GM21786 (cell line): ENCODE measurements around the gene IFNAR2.
"Not testable (repeated sequence)": the region's sequence is repeated elsewhere in the genome, so short reads cannot be mapped to it uniquely, and the experiment has no call there.

Experiments
- ATAC-seq: cut with Tn5 transposase; IDR thresholded peaks from one replicate; pipeline ENCODE4 v1.9.1; 2021; ENCODE audit not compliant: unreplicated experiment

The IFNAR2 gene

DNA sequence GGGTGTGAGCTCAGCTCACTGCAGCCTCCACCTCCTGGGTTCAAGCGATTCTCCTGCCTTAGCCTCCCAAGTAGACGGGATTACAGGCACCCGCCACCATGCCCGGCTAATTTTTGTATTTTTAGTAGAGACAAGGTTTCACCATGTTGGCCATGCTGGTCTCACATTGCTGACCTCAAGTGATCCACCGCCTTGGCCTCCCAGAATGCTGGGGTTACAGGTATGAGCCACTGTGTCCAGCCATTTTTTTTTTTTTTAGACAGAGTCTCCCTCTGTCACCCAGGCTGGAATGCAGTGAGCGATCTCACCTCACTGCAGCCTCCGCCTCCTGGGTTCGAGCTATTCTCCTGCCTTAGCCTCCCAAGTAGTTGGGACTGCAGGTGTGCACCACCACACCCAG lies 13.1 kb downstream of the IFNAR2 start:
- not testable (repeated sequence) for ATAC-seq

DNA sequence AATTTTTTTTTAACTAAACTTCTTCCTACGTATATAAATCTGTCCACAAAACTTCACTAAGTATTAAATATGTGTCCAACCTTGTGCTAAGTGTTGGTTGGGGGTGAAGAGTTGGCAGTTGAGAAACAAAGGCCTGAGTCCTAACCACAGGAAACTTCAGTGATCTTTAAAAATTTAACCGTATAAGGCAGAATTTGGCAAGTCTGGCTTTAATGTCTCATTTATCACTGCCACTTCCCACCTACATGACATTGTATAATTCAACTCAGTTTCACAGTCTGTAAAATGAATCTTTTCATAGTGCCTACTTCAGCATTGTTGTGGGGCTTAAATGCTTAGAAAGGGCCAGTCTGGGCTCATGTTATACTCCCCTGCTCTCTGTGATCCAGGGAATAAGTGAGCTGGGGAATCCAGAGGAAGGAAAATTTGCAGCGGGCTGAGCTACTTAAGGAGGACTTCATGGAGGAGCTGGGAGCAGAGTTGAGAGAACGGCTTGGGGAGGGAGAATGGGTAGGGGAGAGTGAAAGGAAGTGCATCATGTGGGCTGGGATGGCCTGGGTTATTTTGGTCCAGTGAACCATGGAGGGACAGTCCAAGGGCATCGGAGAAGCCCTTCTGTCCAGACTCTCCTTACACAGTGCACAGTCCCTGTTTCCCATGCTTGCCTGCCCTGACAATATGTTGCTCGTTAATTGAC lies 14.5 kb downstream of the IFNAR2 start:
- no peak for ATAC-seq

GRCh38 chr21:33244779-33245105 lies 15.0 kb downstream of the IFNAR2 start:
- ATAC-seq = no peak

DNA sequence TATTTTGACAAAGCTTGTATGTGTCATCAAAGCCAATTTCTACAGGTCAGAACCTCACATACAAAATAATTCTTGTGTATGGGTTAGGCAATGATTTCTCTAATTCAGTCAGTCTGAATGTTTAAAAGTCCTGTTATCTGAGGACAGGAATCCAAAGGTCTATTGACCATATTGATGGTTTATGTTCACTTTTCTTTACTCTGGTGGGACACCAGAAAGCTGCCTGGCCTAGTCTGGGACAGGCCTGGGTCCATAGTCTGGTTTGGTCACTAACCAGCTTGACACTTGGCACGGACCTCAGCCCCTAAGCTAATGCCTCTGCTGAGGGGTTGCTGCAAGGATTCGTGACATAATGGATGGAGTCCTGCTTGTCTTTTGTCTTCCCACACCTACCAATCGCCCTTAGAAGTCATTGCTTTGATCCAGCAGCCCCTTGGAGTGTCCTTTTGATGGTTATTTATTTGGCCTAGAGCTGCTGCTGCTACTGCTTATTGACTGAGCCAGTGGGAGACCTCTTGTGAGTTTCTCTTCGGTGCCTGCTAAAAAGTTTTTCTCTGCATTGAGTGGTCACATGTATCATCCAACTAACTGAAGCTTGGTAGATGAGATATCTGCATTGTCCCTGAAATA lies 15.7 kb downstream of the IFNAR2 start:
- no peak for ATAC-seq

- ATAC-seq = no peak
Observed at GRCh38 chr21:33246506-33246905, 16.8 kb downstream of the IFNAR2 start.

- no peak for ATAC-seq
Observed at GRCh38 chr21:33246963-33247362, 17.2 kb downstream of the IFNAR2 start.

DNA sequence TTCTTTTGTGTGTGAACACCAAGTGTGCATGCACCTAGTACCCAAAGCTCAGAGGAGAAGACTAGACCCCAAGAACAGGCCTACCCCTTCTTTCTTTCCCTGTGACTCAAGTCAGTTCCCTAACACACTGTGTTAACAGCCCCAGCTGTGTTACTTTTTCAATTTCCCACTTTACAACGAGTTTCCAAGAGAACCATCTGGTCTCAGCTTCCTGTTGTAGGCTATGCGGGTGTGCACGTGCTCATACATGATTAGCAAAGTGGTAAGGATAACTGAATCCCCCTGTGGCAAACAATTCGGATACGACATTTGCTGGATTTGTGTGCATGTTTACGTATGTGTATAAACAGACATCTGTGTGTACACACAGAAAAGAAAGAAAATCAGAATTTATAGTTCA lies 17.9 kb downstream of the IFNAR2 start:
- ATAC-seq = no peak

DNA sequence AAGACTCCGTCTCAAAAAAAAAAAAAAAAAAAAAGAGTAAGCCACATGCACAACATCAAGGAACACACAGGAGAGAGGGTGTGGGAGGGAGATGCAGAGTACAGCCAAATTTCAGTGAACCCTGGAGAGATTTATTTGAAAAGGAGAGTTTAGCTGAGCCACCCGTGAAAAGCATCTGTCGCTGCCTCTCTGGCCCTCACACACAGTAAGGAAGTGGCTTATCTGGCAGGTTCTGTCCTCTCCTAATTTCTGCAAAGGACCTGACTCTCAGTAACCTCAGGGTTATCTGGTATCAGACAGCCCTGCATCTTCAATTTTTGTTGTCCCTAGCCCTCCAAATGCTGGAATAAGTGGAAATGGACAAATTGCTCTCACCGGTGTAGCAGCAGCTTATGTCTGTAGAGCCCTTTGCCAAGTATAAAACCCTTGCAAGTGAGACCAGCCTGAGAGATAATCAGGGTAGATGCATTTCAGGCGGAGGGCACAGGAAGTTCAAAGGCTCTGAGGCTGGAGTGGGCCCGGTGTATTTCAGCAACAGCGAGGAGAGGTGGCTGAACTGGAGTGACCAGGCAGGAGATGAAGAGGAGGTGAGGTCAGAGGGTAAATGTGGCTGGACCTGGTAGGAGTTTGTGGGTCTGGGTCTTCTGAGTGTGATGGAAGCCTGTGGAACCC lies 19.7 kb downstream of the IFNAR2 start:
- no peak for ATAC-seq

DNA sequence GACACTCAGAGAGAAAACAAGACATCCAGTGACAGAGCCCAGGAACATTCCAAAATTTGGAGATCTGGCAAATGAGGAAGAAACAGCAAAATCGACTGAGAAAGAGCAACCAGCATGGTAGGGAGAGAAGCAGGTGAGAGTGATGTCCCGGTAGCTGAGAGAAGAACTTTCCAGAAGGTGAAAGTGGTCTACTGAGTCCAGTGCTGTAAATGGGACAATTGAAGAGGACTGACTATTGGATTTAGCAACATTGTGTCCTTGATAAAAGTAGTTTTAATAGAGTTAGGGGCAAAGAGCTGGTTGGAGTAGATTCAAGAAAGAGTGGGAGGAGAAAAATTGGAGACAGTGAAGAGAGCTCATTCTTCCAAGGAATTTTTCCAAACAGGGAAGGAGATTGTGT lies 21.4 kb downstream of the IFNAR2 start:
- ATAC-seq = no peak

- ATAC-seq = not testable (repeated sequence)
Observed at GRCh38 chr21:33253382-33253781, 23.6 kb downstream of the IFNAR2 start.

GRCh38 chr21:33254766-33255165 lies 25.0 kb downstream of the IFNAR2 start:
- ATAC-seq = no peak

DNA sequence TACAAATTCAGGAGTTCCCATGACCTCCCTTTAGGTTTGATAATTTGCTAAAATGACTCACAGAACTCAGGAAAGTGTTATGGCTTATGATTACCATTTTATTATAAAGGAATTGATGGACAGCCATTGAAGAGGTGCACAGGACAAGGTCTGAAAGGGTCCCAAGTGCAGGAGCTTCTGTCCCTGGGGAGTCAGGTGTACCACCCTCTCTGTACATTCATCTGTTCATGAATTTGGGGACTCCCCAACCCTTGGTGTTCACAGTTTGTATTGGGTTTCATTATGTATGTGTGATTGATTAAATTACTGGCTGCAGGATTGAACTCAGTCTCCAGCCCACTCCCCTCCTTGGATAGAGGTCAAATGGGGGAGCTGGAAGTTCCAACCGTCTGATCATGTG lies 25.7 kb downstream of the IFNAR2 start:
- no peak for ATAC-seq

GRCh38 chr21:33256019-33256418 lies 26.3 kb downstream of the IFNAR2 start:
- ATAC-seq = no peak

DNA sequence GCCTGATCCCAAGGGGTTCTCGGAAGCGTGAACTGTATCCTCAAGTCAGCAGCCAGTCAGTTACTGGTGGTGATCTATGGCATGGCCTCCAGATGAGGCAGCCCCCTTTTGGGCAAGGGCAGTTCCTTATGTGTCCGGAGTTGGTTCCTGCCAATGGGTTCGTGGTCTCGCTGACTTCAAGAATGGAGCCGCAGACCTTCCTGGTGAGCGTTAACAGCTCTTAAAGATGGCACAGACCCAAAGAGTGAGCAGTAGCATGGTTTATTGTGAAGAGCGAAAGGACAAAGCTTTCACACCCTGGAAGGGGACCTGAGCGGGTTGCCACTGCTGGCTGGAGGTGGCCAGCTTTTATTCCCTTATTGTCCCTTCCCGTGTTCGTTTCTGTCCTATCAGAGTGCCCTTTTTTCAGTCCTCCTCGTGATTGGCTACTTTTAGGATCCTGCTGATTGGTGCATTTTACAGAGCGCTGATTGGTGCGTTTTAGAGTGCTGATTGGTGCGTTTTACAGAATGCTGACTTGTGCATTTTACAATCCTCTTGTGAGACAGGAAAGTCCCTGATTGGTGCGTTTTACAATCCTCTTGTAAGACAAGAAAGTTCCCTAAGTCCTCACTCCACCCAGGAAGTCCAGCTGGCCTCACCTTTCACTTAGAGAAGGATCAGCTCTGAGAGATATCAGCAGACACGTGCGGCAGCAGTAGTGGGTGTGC lies 27.5 kb downstream of the IFNAR2 start:
- no peak for ATAC-seq

DNA sequence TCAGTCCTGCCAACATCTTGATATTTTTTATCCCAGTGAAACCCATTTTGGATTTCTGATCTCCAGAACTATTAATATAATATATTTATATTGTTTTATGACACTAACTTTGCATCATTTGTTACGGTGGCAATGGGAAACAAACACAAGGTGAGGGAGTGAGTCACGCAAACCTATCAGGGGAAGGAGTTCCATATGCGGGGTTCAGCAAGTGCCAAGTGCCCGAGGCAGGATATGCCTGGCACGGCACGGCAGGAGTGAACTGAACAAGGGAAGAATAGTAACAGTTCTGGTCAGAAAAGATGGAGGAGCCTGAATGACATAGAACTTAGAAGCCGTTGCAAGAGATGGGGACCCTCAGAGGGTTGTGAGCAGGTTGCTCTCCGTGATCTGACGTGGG lies 28.7 kb downstream of the IFNAR2 start:
- ATAC-seq = no peak

GRCh38 chr21:33259428-33259827 lies 29.7 kb downstream of the IFNAR2 start:
- ATAC-seq = no peak

GRCh38 chr21:33259995-33260394 lies 30.3 kb downstream of the IFNAR2 start:
- ATAC-seq = no peak

DNA sequence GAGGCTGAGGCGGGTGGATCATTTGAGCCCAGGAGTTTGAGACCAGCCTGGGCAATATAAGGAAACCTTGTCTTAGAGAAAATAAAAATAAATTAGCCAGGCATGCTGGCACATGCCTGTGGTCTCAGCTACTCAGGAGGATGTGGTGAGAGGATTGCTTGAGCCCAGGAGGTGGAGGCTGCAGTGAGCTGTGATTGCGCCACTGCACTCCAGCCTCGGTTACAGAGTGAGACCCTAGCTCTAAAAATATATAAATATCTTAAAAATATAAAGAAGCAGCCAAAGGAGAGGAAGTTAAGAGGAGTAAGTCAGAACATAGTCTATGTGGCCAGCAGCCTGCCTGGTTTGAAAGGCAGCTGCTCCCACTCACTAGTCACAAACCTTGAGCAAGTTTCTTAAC lies 31.9 kb downstream of the IFNAR2 start:
- no peak for ATAC-seq

DNA sequence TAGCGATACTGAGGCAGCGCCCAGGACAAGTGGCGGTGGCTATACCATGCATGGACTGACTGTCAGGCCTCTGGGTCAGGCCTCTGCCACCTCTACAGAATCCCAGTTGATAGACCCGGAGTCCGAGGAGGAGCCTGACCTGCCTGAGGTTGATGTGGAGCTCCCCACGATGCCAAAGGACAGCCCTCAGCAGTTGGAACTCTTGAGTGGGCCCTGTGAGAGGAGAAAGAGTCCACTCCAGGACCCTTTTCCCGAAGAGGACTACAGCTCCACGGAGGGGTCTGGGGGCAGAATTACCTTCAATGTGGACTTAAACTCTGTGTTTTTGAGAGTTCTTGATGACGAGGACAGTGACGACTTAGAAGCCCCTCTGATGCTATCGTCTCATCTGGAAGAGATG lies 33.2 kb downstream of the IFNAR2 start:
- ATAC-seq = no peak

- no peak for ATAC-seq
Observed at GRCh38 chr21:33264561-33264960, 34.8 kb downstream of the IFNAR2 start.

- no peak for ATAC-seq
Observed at GRCh38 chr21:33265664-33266049, 35.9 kb downstream of the IFNAR2 start.
